WTC11 (cell line): ENCODE measurements around the gene SMOC1. TPM values are rescaled to one million over a fixed set of nuclear protein-coding genes. Genes with fewer than 3 reads are reported as not detected.

Experiments used
- ATAC-seq: fragments of 200-7000 bp; cut with Tn5 transposase; 2 replicates; pipeline ENCODE4 v1.10.0; 2021; ENCODE audit warnings: mild to moderate bottlenecking, moderate library complexity
- CTCF ChIA-PET: fragments of 300-600 bp; sonication (Branson Sonifier 250); formaldehyde crosslinking; loops from one replicate; lab custom pipeline; 2021; ENCODE audit warnings: antibody characterized with exemption; lab: Charles Lee
- POLR2A ChIA-PET: fragments of 350-600 bp; sonication (Branson Sonifier 250); formaldehyde crosslinking; loops from one replicate; lab custom pipeline; 2021; ENCODE audit warnings: antibody characterized with exemption; lab: Charles Lee
- DNase-seq: peaks from one replicate; pipeline ENCODE4 v3.0.0; 2021; ENCODE audit warnings: low spot score
- H3K27ac Mint-ChIP-seq: 2 replicates; pipeline ENCODE4 v1.8.0; 2021; ENCODE audit warnings: mixed read lengths
- H3K27me3 Mint-ChIP-seq: 2 replicates; pipeline ENCODE4 v1.8.0; 2021; ENCODE audit warnings: low read depth, mild to moderate bottlenecking, moderate library complexity, mixed read lengths
- H3K36me3 Mint-ChIP-seq: 2 replicates; pipeline ENCODE4 v1.8.0; 2021; ENCODE audit warnings: mixed read lengths
- H3K4me1 Mint-ChIP-seq: 2 replicates; pipeline ENCODE4 v1.8.0; 2022; ENCODE audit warnings: mixed read lengths
- H3K4me3 Mint-ChIP-seq: 2 replicates; pipeline ENCODE4 v1.8.0; 2021; ENCODE audit warnings: mild to moderate bottlenecking, moderate library complexity, mixed read lengths
- H3K9me3 Mint-ChIP-seq: 2 replicates; pipeline ENCODE4 v1.8.0; 2021; ENCODE audit warnings: mixed read lengths
- AFF4 ChIP-seq: sonication (generic); formaldehyde crosslinking; IDR thresholded peaks from 2 replicates; pipeline ENCODE4 v1.8.1; 2023; ENCODE audit warnings: mild to moderate bottlenecking, missing genetic modification reagents, borderline replicate concordance
- CREM ChIP-seq: sonication (generic); formaldehyde crosslinking; IDR thresholded peaks from 2 replicates; pipeline ENCODE4 v1.8.1; 2022; ENCODE audit warnings: mild to moderate bottlenecking, missing genetic modification reagents, moderate library complexity
- CTCF ChIP-seq: fragments of 200-600 bp; IDR thresholded peaks from 2 replicates; pipeline ENCODE4 v1.8.0; 2022; ENCODE audit warnings: antibody characterized with exemption
- ESRRA ChIP-seq: sonication (generic); formaldehyde crosslinking; IDR thresholded peaks from 2 replicates; pipeline ENCODE4 v1.8.1; 2022; ENCODE audit warnings: mild to moderate bottlenecking, missing genetic modification reagents, borderline replicate concordance
- ETV6 ChIP-seq: sonication (generic); formaldehyde crosslinking; IDR thresholded peaks from 2 replicates; pipeline ENCODE4 v1.8.1; 2022; ENCODE audit warnings: mild to moderate bottlenecking, missing genetic modification reagents
- NFE2L1 ChIP-seq: sonication (generic); formaldehyde crosslinking; IDR thresholded peaks from 2 replicates; pipeline ENCODE4 v1.8.1; 2023; ENCODE audit warnings: missing genetic modification reagents
- TEAD4 ChIP-seq: sonication (generic); formaldehyde crosslinking; IDR thresholded peaks from 2 replicates; pipeline ENCODE4 v1.8.0; 2022; ENCODE audit warnings: mild to moderate bottlenecking, missing genetic modification reagents
- ZNF219 ChIP-seq: sonication (generic); formaldehyde crosslinking; IDR thresholded peaks from 2 replicates; pipeline ENCODE4 v1.8.0; 2023; ENCODE audit warnings: missing genetic modification reagents, mild to moderate bottlenecking, borderline replicate concordance
- ZNF317 ChIP-seq: sonication (generic); formaldehyde crosslinking; IDR thresholded peaks from 2 replicates; pipeline ENCODE4 v1.8.1; 2023; ENCODE audit warnings: low read depth, mild to moderate bottlenecking, moderate library complexity, missing genetic modification reagents, borderline replicate concordance
- ZNF396 ChIP-seq: fragments of 250-450 bp; sonication (Bioruptor Pico); IDR thresholded peaks from 2 replicates; pipeline ENCODE4 v1.8.0; 2021; ENCODE audit warnings: mild to moderate bottlenecking, moderate library complexity, borderline replicate concordance
- ZNF423 ChIP-seq: fragments of 250-450 bp; sonication (Bioruptor Pico); IDR thresholded peaks from 2 replicates; pipeline ENCODE4 v2.1.2; 2022; ENCODE audit warnings: mild to moderate bottlenecking, moderate library complexity
- ZNF532 ChIP-seq: fragments of 250-450 bp; sonication (Bioruptor Pico); IDR thresholded peaks from 2 replicates; pipeline ENCODE4 v1.9.0; 2021; ENCODE audit warnings: mild to moderate bottlenecking, borderline replicate concordance
- ZNF671 ChIP-seq: fragments of 250-450 bp; sonication (Bioruptor Pico); IDR thresholded peaks from 2 replicates; pipeline ENCODE4 v1.8.0; 2021; ENCODE audit warnings: mild to moderate bottlenecking
- total RNA-seq: library from RNA; stranded (reverse); gene quantifications from 3 replicates; pipeline ENCODE4 v1.2.3, GENCODE V29; 2021
- TF ChIP-seq, protein P1 (sequence below): sonication (generic); formaldehyde crosslinking; IDR thresholded peaks from 2 replicates; pipeline ENCODE4 v1.8.0; 2023; ENCODE audit warnings: missing genetic modification reagents, mild to moderate bottlenecking, borderline replicate concordance
- TF ChIP-seq, protein P2 (sequence below): sonication (generic); formaldehyde crosslinking; IDR thresholded peaks from 2 replicates; pipeline ENCODE4 v1.8.0; 2023; ENCODE audit warnings: mild to moderate bottlenecking, missing genetic modification reagents

SMOC1 gene
- total RNA-seq, 1 experiment from 2014 or later, result 1.1 TPM

- H3K4me1 Mint-ChIP-seq, result peaks cover 17% of the 10 kb centered on the region
- ChIA-PET POLR2A (no interaction called here), CTCF (interaction anchor here (0.7 to 3.7 kb wide), 11 partner anchors 8 to 381 kb away, joined by 3 to 81 read pairs (median 5); partner anchors contain the start of gene SMOC1)
- H3K27ac Mint-ChIP-seq, result no peak overlapping the region
- no peak for ATAC-seq
- DNase-seq, result no peak
- TF ChIP-seq AFF4 (CRISPR knock-in tag) (no peak), ZNF423 (no peak), NFE2L1 (CRISPR knock-in tag) (no peak), ZNF396 (CRISPR knock-in tag) (no peak), ZNF532 (CRISPR knock-in tag) (no peak), ZNF317 (no peak), ZNF671 (CRISPR knock-in tag) (no peak), ESRRA (CRISPR knock-in tag) (no peak)
- TF ChIP-seq, protein P1, sequence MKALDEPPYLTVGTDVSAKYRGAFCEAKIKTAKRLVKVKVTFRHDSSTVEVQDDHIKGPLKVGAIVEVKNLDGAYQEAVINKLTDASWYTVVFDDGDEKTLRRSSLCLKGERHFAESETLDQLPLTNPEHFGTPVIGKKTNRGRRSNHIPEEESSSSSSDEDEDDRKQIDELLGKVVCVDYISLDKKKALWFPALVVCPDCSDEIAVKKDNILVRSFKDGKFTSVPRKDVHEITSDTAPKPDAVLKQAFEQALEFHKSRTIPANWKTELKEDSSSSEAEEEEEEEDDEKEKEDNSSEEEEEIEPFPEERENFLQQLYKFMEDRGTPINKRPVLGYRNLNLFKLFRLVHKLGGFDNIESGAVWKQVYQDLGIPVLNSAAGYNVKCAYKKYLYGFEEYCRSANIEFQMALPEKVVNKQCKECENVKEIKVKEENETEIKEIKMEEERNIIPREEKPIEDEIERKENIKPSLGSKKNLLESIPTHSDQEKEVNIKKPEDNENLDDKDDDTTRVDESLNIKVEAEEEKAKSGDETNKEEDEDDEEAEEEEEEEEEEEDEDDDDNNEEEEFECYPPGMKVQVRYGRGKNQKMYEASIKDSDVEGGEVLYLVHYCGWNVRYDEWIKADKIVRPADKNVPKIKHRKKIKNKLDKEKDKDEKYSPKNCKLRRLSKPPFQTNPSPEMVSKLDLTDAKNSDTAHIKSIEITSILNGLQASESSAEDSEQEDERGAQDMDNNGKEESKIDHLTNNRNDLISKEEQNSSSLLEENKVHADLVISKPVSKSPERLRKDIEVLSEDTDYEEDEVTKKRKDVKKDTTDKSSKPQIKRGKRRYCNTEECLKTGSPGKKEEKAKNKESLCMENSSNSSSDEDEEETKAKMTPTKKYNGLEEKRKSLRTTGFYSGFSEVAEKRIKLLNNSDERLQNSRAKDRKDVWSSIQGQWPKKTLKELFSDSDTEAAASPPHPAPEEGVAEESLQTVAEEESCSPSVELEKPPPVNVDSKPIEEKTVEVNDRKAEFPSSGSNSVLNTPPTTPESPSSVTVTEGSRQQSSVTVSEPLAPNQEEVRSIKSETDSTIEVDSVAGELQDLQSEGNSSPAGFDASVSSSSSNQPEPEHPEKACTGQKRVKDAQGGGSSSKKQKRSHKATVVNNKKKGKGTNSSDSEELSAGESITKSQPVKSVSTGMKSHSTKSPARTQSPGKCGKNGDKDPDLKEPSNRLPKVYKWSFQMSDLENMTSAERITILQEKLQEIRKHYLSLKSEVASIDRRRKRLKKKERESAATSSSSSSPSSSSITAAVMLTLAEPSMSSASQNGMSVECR (CRISPR knock-in tag), result no peak
- H3K27me3 Mint-ChIP-seq, result no peaks in the 10 kb centered on the region; the same call in 1 of the 2 replicates
- H3K36me3 Mint-ChIP-seq, result no peaks in the 10 kb centered on the region
- no peak overlapping the region for H3K4me3 Mint-ChIP-seq
- H3K9me3 Mint-ChIP-seq, result no peaks in the 10 kb centered on the region
Observed at GRCh38 chr14:70029296-70030132, 150.3 kb downstream of the SMOC1 start.

- H3K27me3 Mint-ChIP-seq, result no peaks in the 10 kb centered on the region; the same call in 1 of the 2 replicates
- ChIA-PET CTCF (interaction anchor here (0.5 to 2.2 kb wide), 6 partner anchors 13 to 195 kb away, joined by 3 to 14 read pairs (median 4); no protein-coding TSS in a partner anchor), POLR2A (no interaction called here)
- ATAC-seq (no peak), DNase-seq (no peak)
- no peak overlapping the region for H3K27ac Mint-ChIP-seq
- no peaks in the 10 kb centered on the region for H3K36me3 Mint-ChIP-seq
- H3K4me1 Mint-ChIP-seq, result peaks cover 17% of the 10 kb centered on the region
- H3K9me3 Mint-ChIP-seq, result no peaks in the 10 kb centered on the region
- H3K4me3 Mint-ChIP-seq, result no peak overlapping the region
- TF ChIP-seq ZNF219 (CRISPR knock-in tag), result no peak
- no peak for TF ChIP-seq CTCF
- TF ChIP-seq TEAD4 (CRISPR knock-in tag), result no peak
- TF ChIP-seq, protein P2, sequence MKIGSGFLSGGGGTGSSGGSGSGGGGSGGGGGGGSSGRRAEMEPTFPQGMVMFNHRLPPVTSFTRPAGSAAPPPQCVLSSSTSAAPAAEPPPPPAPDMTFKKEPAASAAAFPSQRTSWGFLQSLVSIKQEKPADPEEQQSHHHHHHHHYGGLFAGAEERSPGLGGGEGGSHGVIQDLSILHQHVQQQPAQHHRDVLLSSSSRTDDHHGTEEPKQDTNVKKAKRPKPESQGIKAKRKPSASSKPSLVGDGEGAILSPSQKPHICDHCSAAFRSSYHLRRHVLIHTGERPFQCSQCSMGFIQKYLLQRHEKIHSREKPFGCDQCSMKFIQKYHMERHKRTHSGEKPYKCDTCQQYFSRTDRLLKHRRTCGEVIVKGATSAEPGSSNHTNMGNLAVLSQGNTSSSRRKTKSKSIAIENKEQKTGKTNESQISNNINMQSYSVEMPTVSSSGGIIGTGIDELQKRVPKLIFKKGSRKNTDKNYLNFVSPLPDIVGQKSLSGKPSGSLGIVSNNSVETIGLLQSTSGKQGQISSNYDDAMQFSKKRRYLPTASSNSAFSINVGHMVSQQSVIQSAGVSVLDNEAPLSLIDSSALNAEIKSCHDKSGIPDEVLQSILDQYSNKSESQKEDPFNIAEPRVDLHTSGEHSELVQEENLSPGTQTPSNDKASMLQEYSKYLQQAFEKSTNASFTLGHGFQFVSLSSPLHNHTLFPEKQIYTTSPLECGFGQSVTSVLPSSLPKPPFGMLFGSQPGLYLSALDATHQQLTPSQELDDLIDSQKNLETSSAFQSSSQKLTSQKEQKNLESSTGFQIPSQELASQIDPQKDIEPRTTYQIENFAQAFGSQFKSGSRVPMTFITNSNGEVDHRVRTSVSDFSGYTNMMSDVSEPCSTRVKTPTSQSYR (CRISPR knock-in tag), result no peak
- no peak for TF ChIP-seq ETV6 (CRISPR knock-in tag)
- TF ChIP-seq CREM (CRISPR knock-in tag), result no peak
Observed at GRCh38 chr14:70032016-70032415, 152.8 kb downstream of the SMOC1 start.
